ENCODE measurements around the gene ELN. TPM values are rescaled to one million over a fixed set of nuclear protein-coding genes. Genes with fewer than 3 reads are reported as not detected.

Gene ELN
- total RNA-seq, 1 experiment from 2014 or later = not detected

DNA sequence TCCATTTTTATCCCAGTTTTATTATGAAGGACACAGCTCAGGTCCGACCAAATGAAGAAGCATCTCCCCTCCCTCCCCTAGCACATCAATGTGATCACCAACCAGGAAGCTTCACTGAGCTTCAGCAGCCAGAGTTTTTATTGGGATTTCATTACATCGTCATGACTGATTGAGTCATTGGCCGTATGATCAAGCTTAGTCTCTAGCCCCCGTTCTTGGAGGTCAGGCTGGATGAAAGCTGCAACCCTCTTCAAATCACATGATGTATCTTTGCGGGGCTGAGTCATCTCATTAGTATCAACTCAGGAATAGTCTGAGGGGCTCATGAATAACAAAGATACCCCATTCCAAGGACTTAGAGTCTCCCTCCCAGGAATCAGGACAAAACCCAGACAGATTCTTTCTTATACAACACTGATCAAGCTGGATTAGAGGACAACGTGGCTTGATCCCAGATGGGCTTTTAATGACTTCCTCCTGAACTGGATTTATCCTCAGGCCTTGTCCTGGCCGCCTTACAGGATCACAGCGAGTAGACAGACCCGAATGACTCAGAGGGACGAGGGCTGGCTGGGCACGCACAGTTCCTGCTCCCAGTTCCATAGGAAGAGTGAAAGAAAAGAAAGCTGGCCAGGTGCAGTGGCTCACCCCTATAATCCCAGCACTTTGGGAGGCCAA, 70.1 kb downstream of the ELN start:
- no peaks in the 10 kb centered on the region; the same call in 1 of the 2 replicates for H4K20me1 ChIP-seq (ENCODE audit: insufficient read depth, low read depth, low read length)
- H3K9me3 ChIP-seq (ENCODE audit: low read length) = no peaks in the 10 kb centered on the region
- no peak overlapping the region for H2AFZ ChIP-seq (ENCODE audit: low read length)
- H3K9me2 ChIP-seq (replicated peaks; ENCODE audit: insufficient read depth, low read length) = no peaks in the 10 kb centered on the region
- H3K4me3 ChIP-seq (ENCODE audit: low read length) = no peak overlapping the region
- H3K36me3 ChIP-seq (ENCODE audit: insufficient read depth, low read length) = peaks cover 21% of the 10 kb centered on the region
- no peaks in the 10 kb centered on the region; the same call in 1 of the 2 replicates for H3K79me2 ChIP-seq (ENCODE audit: low read length)
- no peak overlapping the region for H3K4me2 ChIP-seq (ENCODE audit: low read depth, low read length, poor library complexity, severe bottlenecking)
- peaks cover 60% of the 10 kb centered on the region for H3K4me1 ChIP-seq (ENCODE audit: low read length)
- DNase-seq = no peak
- no peak overlapping the region for H3K9ac ChIP-seq (ENCODE audit: low read length)
- no peaks in the 10 kb centered on the region for H3K27me3 ChIP-seq (ENCODE audit: low read length)
- no peak overlapping the region for H3K27ac ChIP-seq (ENCODE audit: low read length)

DNA sequence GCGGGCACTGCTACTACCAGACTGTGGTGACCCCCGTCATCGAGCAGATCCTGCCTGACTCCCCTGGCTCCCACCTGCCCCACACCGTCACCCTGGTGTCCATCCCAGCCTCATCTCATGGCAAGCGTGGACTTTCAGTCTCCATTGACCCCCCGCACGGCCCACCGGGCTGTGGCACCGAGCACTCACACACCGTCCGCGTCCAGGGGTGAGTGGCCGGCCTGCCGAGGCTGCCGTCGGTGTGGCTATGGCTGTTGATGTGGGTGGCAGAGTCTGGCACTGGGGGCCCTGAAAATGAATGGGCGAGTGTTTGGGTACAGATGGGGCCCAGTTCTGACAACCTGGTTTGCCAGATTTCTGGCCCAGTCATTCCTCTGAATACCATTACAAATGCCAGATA, 71.1 kb downstream of the ELN start:
- Histone ChIP-seq H4K20me1 (ENCODE audit: insufficient read depth, low read depth, low read length) (no peaks in the 10 kb centered on the region; the same call in 1 of the 2 replicates), H3K9me3 (ENCODE audit: low read length) (no peaks in the 10 kb centered on the region), H3K36me3 (ENCODE audit: insufficient read depth, low read length) (peaks cover 28% of the 10 kb centered on the region), H3K9ac (ENCODE audit: low read length) (no peak overlapping the region), H3K9me2 (replicated peaks; ENCODE audit: insufficient read depth, low read length) (no peaks in the 10 kb centered on the region), H3K4me1 (ENCODE audit: low read length) (peaks cover 57% of the 10 kb centered on the region), H3K4me2 (ENCODE audit: low read depth, low read length, poor library complexity, severe bottlenecking) (no peak overlapping the region), H3K79me2 (ENCODE audit: low read length) (no peaks in the 10 kb centered on the region; the same call in 1 of the 2 replicates), H3K27me3 (ENCODE audit: low read length) (no peaks in the 10 kb centered on the region), H3K4me3 (ENCODE audit: low read length) (no peak overlapping the region), H2AFZ (ENCODE audit: low read length) (no peak overlapping the region), H3K27ac (ENCODE audit: low read length) (peak overlapping the region; percentile 98; the same call in 1 of the 2 replicates)
- no peak for DNase-seq

DNA sequence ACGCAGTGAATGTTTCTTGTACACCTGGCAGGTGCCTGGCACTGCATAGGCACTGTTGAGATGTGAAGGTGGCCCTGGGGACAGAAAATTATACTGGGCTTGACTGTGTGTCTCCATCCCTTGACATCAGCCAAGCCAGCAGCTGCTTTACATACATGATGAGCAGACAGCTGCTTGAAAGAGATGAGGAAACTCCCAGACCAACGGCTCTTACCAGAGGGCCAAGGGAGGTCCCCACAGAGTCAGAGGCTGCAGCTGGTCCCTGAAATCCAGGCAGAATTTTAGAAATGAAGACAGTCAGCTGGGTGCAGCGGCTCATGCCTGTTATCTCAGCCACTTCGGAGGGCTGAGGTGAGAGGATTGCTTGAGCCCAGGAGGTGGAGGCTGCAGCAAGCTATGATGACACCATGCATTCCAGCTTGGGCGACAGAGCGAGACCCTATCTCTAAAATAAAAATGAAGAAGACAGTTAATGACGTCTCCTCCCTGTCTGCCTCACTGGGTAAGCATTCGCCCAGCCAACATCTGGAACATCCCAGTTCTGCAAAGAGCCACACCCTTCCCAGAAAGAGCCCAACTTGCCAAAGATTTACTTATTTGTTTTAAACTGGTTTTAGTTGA, 73.2 kb downstream of the ELN start:
- DNase-seq = peak; percentile 98
- H3K27ac ChIP-seq (ENCODE audit: low read length) = peak overlapping the region; percentile 98

DNA sequence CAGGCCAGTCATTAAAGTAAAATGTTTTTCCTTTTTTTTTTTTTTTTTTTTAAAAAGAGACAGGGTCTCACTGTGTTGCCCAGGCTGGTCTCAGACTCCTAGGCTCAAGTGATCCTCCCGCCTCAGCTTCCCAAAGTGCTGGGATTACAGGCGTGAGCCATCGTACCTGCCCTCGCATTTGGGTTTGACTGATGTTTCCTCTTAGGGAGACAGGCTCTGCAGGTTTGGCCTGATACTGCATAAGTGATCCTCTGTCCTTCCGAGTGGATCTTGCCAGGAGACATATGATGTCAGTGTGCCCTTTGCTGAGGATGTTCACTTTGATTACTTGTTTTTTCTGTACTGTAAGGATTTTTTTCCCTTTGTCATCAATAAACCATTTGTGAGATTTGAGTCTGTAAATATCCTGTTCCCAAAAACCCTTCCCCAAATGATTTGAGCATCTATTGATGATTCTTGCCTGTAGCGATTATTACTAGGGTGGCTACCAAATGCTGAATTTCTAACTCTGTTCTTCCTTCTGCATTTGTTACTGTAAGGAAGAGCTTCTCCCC, 75.3 kb downstream of the ELN start:
- no peaks in the 10 kb centered on the region for H3K79me2 ChIP-seq (ENCODE audit: low read length)
- peaks cover 55% of the 10 kb centered on the region for H3K4me1 ChIP-seq (ENCODE audit: low read length)
- peak overlapping the region; percentile 76 for H3K4me2 ChIP-seq (ENCODE audit: low read depth, low read length, poor library complexity, severe bottlenecking)
- H4K20me1 ChIP-seq (ENCODE audit: insufficient read depth, low read depth, low read length) = no peaks in the 10 kb centered on the region
- no peak overlapping the region for H2AFZ ChIP-seq (ENCODE audit: low read length)
- H3K36me3 ChIP-seq (ENCODE audit: insufficient read depth, low read length) = peaks cover 21% of the 10 kb centered on the region
- no peaks in the 10 kb centered on the region for H3K9me3 ChIP-seq (ENCODE audit: low read length)
- no peak overlapping the region for H3K9ac ChIP-seq (ENCODE audit: low read length)
- no peaks in the 10 kb centered on the region for H3K9me2 ChIP-seq (replicated peaks; ENCODE audit: insufficient read depth, low read length)
- H3K27ac ChIP-seq (ENCODE audit: low read length) = peak overlapping the region; percentile 98
- no peaks in the 10 kb centered on the region for H3K27me3 ChIP-seq (ENCODE audit: low read length)
- no peak overlapping the region for H3K4me3 ChIP-seq (ENCODE audit: low read length)
- no peak for DNase-seq

More for the DNA sequence above, 73.2 kb downstream of the ELN start:
- H3K4me2 ChIP-seq (ENCODE audit: low read depth, low read length, poor library complexity, severe bottlenecking) = peak overlapping the region; percentile 76
- peak overlapping the region; percentile 38 for H3K9ac ChIP-seq (ENCODE audit: low read length)
- H3K79me2 ChIP-seq (ENCODE audit: low read length) = no peaks in the 10 kb centered on the region
- peak overlapping the region; percentile 37 for H3K4me3 ChIP-seq (ENCODE audit: low read length)
- no peak overlapping the region for H2AFZ ChIP-seq (ENCODE audit: low read length)
- peaks cover 55% of the 10 kb centered on the region for H3K4me1 ChIP-seq (ENCODE audit: low read length)
- no peaks in the 10 kb centered on the region for H3K9me3 ChIP-seq (ENCODE audit: low read length)
- H3K27me3 ChIP-seq (ENCODE audit: low read length) = no peaks in the 10 kb centered on the region
- H4K20me1 ChIP-seq (ENCODE audit: insufficient read depth, low read depth, low read length) = no peaks in the 10 kb centered on the region
- H3K9me2 ChIP-seq (replicated peaks; ENCODE audit: insufficient read depth, low read length) = no peaks in the 10 kb centered on the region
- peaks cover 32% of the 10 kb centered on the region for H3K36me3 ChIP-seq (ENCODE audit: insufficient read depth, low read length)

DNA sequence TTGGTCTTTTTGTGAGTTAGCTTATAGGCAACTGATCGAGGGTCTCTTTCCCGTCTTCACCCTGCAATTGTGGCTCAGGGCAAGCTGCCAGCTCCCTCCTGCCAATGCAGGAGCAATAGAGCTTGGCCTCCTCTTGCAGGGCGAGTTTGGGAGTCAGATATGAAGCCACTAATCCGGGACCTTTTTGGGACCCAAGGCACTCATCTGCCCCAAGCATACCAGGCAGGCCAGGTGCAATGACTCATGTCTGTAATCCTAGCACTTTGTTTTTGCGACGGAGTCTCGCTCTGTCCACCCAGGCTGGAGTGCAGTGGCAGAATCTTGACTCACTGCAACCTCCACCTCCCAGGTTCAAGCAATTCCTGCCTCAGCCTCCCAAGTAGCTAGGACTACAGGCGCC, 76.7 kb downstream of the ELN start:
- H3K4me3 ChIP-seq (ENCODE audit: low read length) = no peak overlapping the region
- no peaks in the 10 kb centered on the region for H3K79me2 ChIP-seq (ENCODE audit: low read length)
- H3K9ac ChIP-seq (ENCODE audit: low read length) = no peak overlapping the region
- no peaks in the 10 kb centered on the region for H3K9me3 ChIP-seq (ENCODE audit: low read length)
- H3K36me3 ChIP-seq (ENCODE audit: insufficient read depth, low read length) = peaks cover 22% of the 10 kb centered on the region
- no peak for DNase-seq
- no peaks in the 10 kb centered on the region for H4K20me1 ChIP-seq (ENCODE audit: insufficient read depth, low read depth, low read length)
- H3K4me2 ChIP-seq (ENCODE audit: low read depth, low read length, poor library complexity, severe bottlenecking) = no peak overlapping the region
- H3K27ac ChIP-seq (ENCODE audit: low read length) = 0 out of 2 replicates have a peak overlapping the region, but pooled peaks have one; percentile 47
- H3K9me2 ChIP-seq (replicated peaks; ENCODE audit: insufficient read depth, low read length) = no peaks in the 10 kb centered on the region
- peaks cover 49% of the 10 kb centered on the region for H3K4me1 ChIP-seq (ENCODE audit: low read length)
- H3K27me3 ChIP-seq (ENCODE audit: low read length) = no peaks in the 10 kb centered on the region
- no peak overlapping the region for H2AFZ ChIP-seq (ENCODE audit: low read length)

DNA sequence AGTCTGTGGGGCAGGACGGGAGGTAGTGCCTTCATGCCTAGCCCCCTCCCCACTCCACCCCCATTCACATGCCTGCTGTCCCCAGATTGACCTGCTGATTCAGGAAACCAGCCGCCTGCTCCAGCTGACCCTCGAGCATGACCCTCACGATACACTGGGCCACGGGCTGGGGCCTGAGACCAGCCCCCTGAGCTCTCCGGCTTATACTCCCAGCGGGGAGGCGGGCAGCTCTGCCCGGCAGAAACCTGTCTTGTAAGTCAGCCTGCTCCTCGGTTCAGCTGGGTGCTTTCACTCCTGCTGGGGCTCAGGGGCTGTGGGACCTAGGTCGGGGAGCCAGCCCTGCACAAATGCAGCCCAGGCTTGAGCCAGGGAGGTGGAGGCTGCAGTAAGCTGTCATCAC, 78.0 kb downstream of the ELN start:
- DNase-seq = no peak
- Histone ChIP-seq H3K9me2 (replicated peaks; ENCODE audit: insufficient read depth, low read length) (no peaks in the 10 kb centered on the region), H3K27me3 (ENCODE audit: low read length) (no peaks in the 10 kb centered on the region), H3K9me3 (ENCODE audit: low read length) (no peaks in the 10 kb centered on the region), H2AFZ (ENCODE audit: low read length) (no peak overlapping the region), H3K27ac (ENCODE audit: low read length) (no peak overlapping the region), H3K36me3 (ENCODE audit: insufficient read depth, low read length) (peaks cover 25% of the 10 kb centered on the region), H3K79me2 (ENCODE audit: low read length) (no peaks in the 10 kb centered on the region), H3K4me1 (ENCODE audit: low read length) (peaks cover 37% of the 10 kb centered on the region), H3K4me2 (ENCODE audit: low read depth, low read length, poor library complexity, severe bottlenecking) (no peak overlapping the region), H3K9ac (ENCODE audit: low read length) (no peak overlapping the region), H4K20me1 (ENCODE audit: insufficient read depth, low read depth, low read length) (no peaks in the 10 kb centered on the region), H3K4me3 (ENCODE audit: low read length) (no peak overlapping the region)

DNA sequence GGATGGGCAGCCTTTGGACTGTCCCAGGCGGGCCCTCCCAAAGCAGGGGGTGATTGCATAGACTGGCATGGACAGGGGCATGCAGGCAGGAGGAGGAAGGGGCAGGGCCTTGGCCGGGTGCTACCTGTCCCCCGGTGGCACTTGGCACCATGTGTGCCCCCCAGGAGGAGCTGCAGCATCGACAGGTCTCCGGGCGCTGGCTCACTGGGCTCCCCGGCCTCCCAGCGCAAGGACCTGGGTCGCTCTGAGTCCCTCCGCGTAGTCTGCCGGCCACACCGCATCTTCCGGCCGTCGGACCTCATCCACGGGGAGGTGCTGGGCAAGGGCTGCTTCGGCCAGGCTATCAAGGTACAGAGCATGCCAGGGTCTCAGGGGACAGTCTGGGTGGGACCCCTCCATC, 78.9 kb downstream of the ELN start:
- H3K9me2 ChIP-seq (replicated peaks; ENCODE audit: insufficient read depth, low read length) = no peaks in the 10 kb centered on the region
- no peaks in the 10 kb centered on the region for H3K9me3 ChIP-seq (ENCODE audit: low read length)
- no peak overlapping the region for H3K4me2 ChIP-seq (ENCODE audit: low read depth, low read length, poor library complexity, severe bottlenecking)
- no peak overlapping the region for H3K27ac ChIP-seq (ENCODE audit: low read length)
- H3K36me3 ChIP-seq (ENCODE audit: insufficient read depth, low read length) = peaks cover 25% of the 10 kb centered on the region
- H3K27me3 ChIP-seq (ENCODE audit: low read length) = no peaks in the 10 kb centered on the region
- H3K4me1 ChIP-seq (ENCODE audit: low read length) = peaks cover 29% of the 10 kb centered on the region
- H3K4me3 ChIP-seq (ENCODE audit: low read length) = no peak overlapping the region
- DNase-seq = no peak
- H3K9ac ChIP-seq (ENCODE audit: low read length) = no peak overlapping the region
- H4K20me1 ChIP-seq (ENCODE audit: insufficient read depth, low read depth, low read length) = no peaks in the 10 kb centered on the region
- H2AFZ ChIP-seq (ENCODE audit: low read length) = no peak overlapping the region
- no peaks in the 10 kb centered on the region for H3K79me2 ChIP-seq (ENCODE audit: low read length)

DNA sequence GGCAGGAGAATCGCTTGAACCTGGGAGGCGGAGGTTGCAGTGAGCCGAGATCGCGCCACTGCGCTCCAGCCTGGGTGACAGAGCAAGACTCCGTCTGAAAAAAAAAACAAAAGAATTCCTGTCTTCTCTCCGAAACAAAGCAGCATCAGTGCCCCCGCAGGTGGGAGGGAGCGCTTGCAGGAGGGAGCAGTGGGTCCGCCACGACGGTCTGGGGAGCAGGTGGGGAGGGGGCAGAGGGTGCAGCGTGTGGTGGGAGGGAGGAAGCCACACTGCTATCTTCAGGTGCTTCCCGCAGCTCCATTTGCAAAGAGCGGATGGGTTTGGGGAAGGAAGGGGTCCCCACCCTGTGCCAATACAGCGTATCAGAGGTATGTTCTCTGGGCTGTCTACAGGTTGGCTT, 87.4 kb downstream of the ELN start:
- H3K27me3 ChIP-seq (ENCODE audit: low read length) = no peaks in the 10 kb centered on the region
- H3K36me3 ChIP-seq (ENCODE audit: insufficient read depth, low read length) = peaks cover 10% of the 10 kb centered on the region; the same call in 1 of the 2 replicates
- no peak overlapping the region for H3K4me2 ChIP-seq (ENCODE audit: low read depth, low read length, poor library complexity, severe bottlenecking)
- H3K4me3 ChIP-seq (ENCODE audit: low read length) = no peak overlapping the region
- H3K79me2 ChIP-seq (ENCODE audit: low read length) = no peaks in the 10 kb centered on the region
- 0 out of 2 replicates have a peak, but pooled peaks cover 3% of the 10 kb centered on the region for H4K20me1 ChIP-seq (ENCODE audit: insufficient read depth, low read depth, low read length)
- H3K27ac ChIP-seq (ENCODE audit: low read length) = no peak overlapping the region
- H3K9me3 ChIP-seq (ENCODE audit: low read length) = no peaks in the 10 kb centered on the region
- H3K9me2 ChIP-seq (replicated peaks; ENCODE audit: insufficient read depth, low read length) = no peaks in the 10 kb centered on the region
- DNase-seq = no peak
- H2AFZ ChIP-seq (ENCODE audit: low read length) = no peak overlapping the region
- H3K4me1 ChIP-seq (ENCODE audit: low read length) = peaks cover 5% of the 10 kb centered on the region
- no peak overlapping the region for H3K9ac ChIP-seq (ENCODE audit: low read length)

Data from Karpas-422 (cell line).